PC-3 (cell line): ENCODE measurements around the gene SLC44A1.

Experiments
- EZH2 ChIP-seq: fragments of 300-600 bp; sonication (generic); IDR thresholded peaks from one replicate; pipeline ENCODE4 v1.6.1; 2017; ENCODE audit warnings: antibody characterized with exemption, mild to moderate bottlenecking, low read length; ENCODE audit not compliant: unreplicated experiment
- EZH2phosphoT487 ChIP-seq: fragments of 300-600 bp; sonication (generic); IDR thresholded peaks from 2 replicates; pipeline ENCODE4 v1.6.1; 2018; ENCODE audit warnings: mild to moderate bottlenecking, antibody characterized with exemption, low read length, borderline replicate concordance
- TF ChIP-seq, protein P1 (sequence below): fragments of 300-600 bp; sonication (generic); conservative IDR thresholded peaks from 2 replicates; pipeline ENCODE4 v1.5.1; 2017; ENCODE audit warnings: antibody characterized with exemption, low read depth, mild to moderate bottlenecking, low read length

DNA sequence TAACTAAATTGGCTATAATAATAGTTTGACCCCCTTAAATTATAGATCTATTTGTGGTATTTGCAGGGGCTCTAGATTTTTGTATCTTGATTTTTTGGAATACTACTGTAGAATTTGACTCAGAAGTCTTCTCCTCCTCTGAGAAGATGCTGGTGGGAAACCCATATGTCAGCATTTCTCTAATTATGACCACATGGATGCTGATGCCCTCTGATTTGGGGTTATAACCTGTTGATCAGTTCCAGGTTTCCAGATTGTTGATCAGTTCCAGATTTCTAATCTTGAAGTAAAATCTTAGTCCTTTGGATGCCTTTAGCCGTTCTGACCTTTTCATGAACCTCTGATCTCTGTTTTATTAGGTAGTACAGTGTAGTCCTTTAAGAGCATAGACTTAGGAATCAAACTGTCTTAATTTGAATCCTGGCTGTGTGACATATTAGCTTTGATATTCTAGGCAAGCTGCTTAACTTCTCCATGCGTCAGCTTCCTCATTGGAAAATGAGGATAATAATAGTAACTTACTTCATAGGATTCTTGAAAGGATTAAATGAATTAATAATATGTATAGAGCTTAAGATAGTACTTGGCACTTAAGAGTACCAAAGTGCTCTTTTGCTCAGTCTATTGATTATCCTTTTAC is 211.5 kb downstream of the SLC44A1 start:
- TF ChIP-seq, protein P1, sequence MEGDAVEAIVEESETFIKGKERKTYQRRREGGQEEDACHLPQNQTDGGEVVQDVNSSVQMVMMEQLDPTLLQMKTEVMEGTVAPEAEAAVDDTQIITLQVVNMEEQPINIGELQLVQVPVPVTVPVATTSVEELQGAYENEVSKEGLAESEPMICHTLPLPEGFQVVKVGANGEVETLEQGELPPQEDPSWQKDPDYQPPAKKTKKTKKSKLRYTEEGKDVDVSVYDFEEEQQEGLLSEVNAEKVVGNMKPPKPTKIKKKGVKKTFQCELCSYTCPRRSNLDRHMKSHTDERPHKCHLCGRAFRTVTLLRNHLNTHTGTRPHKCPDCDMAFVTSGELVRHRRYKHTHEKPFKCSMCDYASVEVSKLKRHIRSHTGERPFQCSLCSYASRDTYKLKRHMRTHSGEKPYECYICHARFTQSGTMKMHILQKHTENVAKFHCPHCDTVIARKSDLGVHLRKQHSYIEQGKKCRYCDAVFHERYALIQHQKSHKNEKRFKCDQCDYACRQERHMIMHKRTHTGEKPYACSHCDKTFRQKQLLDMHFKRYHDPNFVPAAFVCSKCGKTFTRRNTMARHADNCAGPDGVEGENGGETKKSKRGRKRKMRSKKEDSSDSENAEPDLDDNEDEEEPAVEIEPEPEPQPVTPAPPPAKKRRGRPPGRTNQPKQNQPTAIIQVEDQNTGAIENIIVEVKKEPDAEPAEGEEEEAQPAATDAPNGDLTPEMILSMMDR = no peak
- TF ChIP-seq EZH2phosphoT487 = no peak
- TF ChIP-seq EZH2 = no peak
